GM21576 (cell line): ENCODE data around the gene CNIH3.

Source experiments
- ATAC-seq: cut with Tn5 transposase; IDR thresholded peaks from one replicate; pipeline ENCODE4 v1.9.1; 2021; ENCODE audit warnings: mild to moderate bottlenecking, moderate library complexity; ENCODE audit not compliant: unreplicated experiment

Gene CNIH3

GRCh38 chr1:224640587-224640986 is 24.5 kb downstream of the CNIH3 start:
- ATAC-seq: no peak

- ATAC-seq: no peak
These were observed 24.9 kb downstream of the CNIH3 start for GRCh38 chr1:224641030-224641429.

- no peak for ATAC-seq
These were observed 27.5 kb downstream of the CNIH3 start for GRCh38 chr1:224643653-224644052.

GRCh38 chr1:224644553-224645154 is 28.5 kb downstream of the CNIH3 start:
- ATAC-seq: peak; percentile 63

- ATAC-seq: no peak
These were observed 31.3 kb downstream of the CNIH3 start for GRCh38 chr1:224647449-224647848.

- ATAC-seq: no peak
These were observed 34.2 kb downstream of the CNIH3 start for GRCh38 chr1:224650290-224650689.

- no peak for ATAC-seq
These were observed 35.1 kb downstream of the CNIH3 start for GRCh38 chr1:224651188-224651587.

- ATAC-seq: no peak
These were observed 40.3 kb downstream of the CNIH3 start for GRCh38 chr1:224656392-224656791.

GRCh38 chr1:224660074-224660473 is 44.0 kb downstream of the CNIH3 start:
- ATAC-seq: no peak

GRCh38 chr1:224662870-224663269 is 46.8 kb downstream of the CNIH3 start:
- no peak for ATAC-seq

- ATAC-seq: no peak
These were observed 48.9 kb downstream of the CNIH3 start for GRCh38 chr1:224665016-224665415.

- ATAC-seq: no peak
These were observed 50.0 kb downstream of the CNIH3 start for GRCh38 chr1:224666078-224666477.

GRCh38 chr1:224666913-224667312 is 50.8 kb downstream of the CNIH3 start:
- no peak for ATAC-seq

- no peak for ATAC-seq
These were observed 52.9 kb downstream of the CNIH3 start for GRCh38 chr1:224668984-224669383.

- no peak for ATAC-seq
These were observed 53.3 kb downstream of the CNIH3 start for GRCh38 chr1:224669403-224669802.

GRCh38 chr1:224670506-224670905 is 54.4 kb downstream of the CNIH3 start:
- no peak for ATAC-seq

- ATAC-seq: no peak
These were observed 55.0 kb downstream of the CNIH3 start for GRCh38 chr1:224671076-224671475.

- no peak for ATAC-seq
These were observed 57.0 kb downstream of the CNIH3 start for GRCh38 chr1:224673141-224673540.

- ATAC-seq: no peak
These were observed 59.5 kb downstream of the CNIH3 start for GRCh38 chr1:224675590-224675989.

GRCh38 chr1:224676551-224676950 is 60.4 kb downstream of the CNIH3 start:
- ATAC-seq: no peak

GRCh38 chr1:224678168-224678567 is 62.1 kb downstream of the CNIH3 start:
- ATAC-seq: no peak

GRCh38 chr1:224679606-224680005 is 63.5 kb downstream of the CNIH3 start:
- no peak for ATAC-seq

- ATAC-seq: no peak
These were observed 65.7 kb downstream of the CNIH3 start for GRCh38 chr1:224681816-224682215.
